H1 (cell line): ENCODE results near the gene UNC80. TPM values are rescaled to one million over a fixed set of nuclear protein-coding genes. Genes with fewer than 3 reads are reported as not detected.

Experiments used
- CTCF ChIA-PET: fragments of 300-600 bp; sonication (Branson Sonifier 250); formaldehyde crosslinking; loops from one replicate; lab custom pipeline; 2021; ENCODE audit not compliant: partially characterized antibody; lab: Charles Lee
- POLR2A ChIA-PET: fragments of 300-600 bp; sonication (Branson Sonifier 250); formaldehyde crosslinking; loops from one replicate; lab custom pipeline; 2021; ENCODE audit warnings: inconsistent platforms; ENCODE audit not compliant: partially characterized antibody; lab: Charles Lee
- DNase-seq, 2 experiments: peaks; one replicate each; pipeline versions ENCODE4 v3.0.0 to v3.0.0-alpha.2; 2010 to 2022; ENCODE audit warnings: low spot score in 2 of 2, low read depth in 1 of 2, mixed read lengths in 1 of 2
- FAIRE-seq: peaks from 2 replicates; lab custom pipeline; 2011; peaks lifted over from hg19 to GRCh38; lab: Jason Lieb, UNC
- H2AFZ ChIP-seq: 2 replicates; pipeline ENCODE4 v1.8.1; 2012; ENCODE audit warnings: low read length, inconsistent platforms
- H2AK5ac ChIP-seq: 2 replicates; pipeline ENCODE4 v1.6.1; 2013; ENCODE audit warnings: low read depth, low read length
- H2BK120ac ChIP-seq: replicated peaks from 2 replicates; pipeline ENCODE3; 2013; ENCODE audit warnings: low read depth, low read length, inconsistent platforms
- H2BK12ac ChIP-seq: 2 replicates; pipeline ENCODE4 v1.6.1; 2013; ENCODE audit warnings: low read depth, low read length
- H2BK15ac ChIP-seq: 2 replicates; pipeline ENCODE4 v1.6.1; 2013; ENCODE audit warnings: low read length
- H2BK20ac ChIP-seq: 2 replicates; pipeline ENCODE4 v1.6.1; 2013; ENCODE audit warnings: low read length
- H2BK5ac ChIP-seq: 2 replicates; pipeline ENCODE4 v1.6.1; 2013; ENCODE audit warnings: low read depth, low read length
- H3K14ac ChIP-seq: 2 replicates; pipeline ENCODE4 v1.6.1; 2013; ENCODE audit warnings: inconsistent platforms; ENCODE audit not compliant: insufficient read length
- H3K18ac ChIP-seq: 2 replicates; pipeline ENCODE4 v1.6.1; 2013; ENCODE audit warnings: low read length; ENCODE audit errors: extremely low read depth
- H3K23ac ChIP-seq: 2 replicates; pipeline ENCODE4 v1.6.1; 2013; ENCODE audit warnings: inconsistent platforms; ENCODE audit not compliant: insufficient read length
- H3K23me2 ChIP-seq: 2 replicates; pipeline ENCODE4 v1.6.1; 2013; ENCODE audit warnings: low read depth, low read length
- H3K27ac ChIP-seq: 2 replicates; pipeline ENCODE4 v1.6.1; 2011; ENCODE audit warnings: low read depth, low read length, inconsistent platforms
- H3K27me3 ChIP-seq, 4 experiments: replicated peaks in 1 of 4; 1 replicate in 1 of 4; 2 replicates in 3 of 4; pipeline versions ENCODE4 v1.6.1 to v1.8.1; 2011 to 2013; ENCODE audit warnings: low read length in 3 of 4, mild to moderate bottlenecking in 3 of 4, inconsistent platforms in 2 of 4, mixed read lengths in 2 of 4, moderate library complexity in 1 of 4; ENCODE audit not compliant: control insufficient read depth in 3 of 4, insufficient read depth in 3 of 4; ENCODE audit errors: extremely low read depth in 1 of 4
- H3K36me3 ChIP-seq, 4 experiments: 2 replicates each; pipeline versions ENCODE4 v1.6.1 to v1.8.1; 2011 to 2013; ENCODE audit warnings: mild to moderate bottlenecking in 4 of 4, low read length in 3 of 4, moderate library complexity in 2 of 4, control low read depth in 1 of 4, inconsistent platforms in 1 of 4; ENCODE audit not compliant: insufficient read depth in 4 of 4, control insufficient read depth in 2 of 4
- H3K4ac ChIP-seq: replicated peaks from 2 replicates; pipeline ENCODE3; 2013; ENCODE audit warnings: low read length, low read depth, mixed read lengths, inconsistent platforms; ENCODE audit not compliant: insufficient read length
- H3K4me1 ChIP-seq, 4 experiments: replicated peaks in 1 of 4; 1 replicate in 1 of 4; 2 replicates in 3 of 4; pipeline versions ENCODE4 v1.6.1 to v1.8.1; 2011 to 2013; ENCODE audit warnings: low read length in 3 of 4, inconsistent platforms in 2 of 4, mixed read lengths in 1 of 4; ENCODE audit not compliant: insufficient read depth in 4 of 4, control insufficient read depth in 3 of 4
- H3K4me2 ChIP-seq, 2 experiments: 2 replicates each; pipeline versions ENCODE4 v1.6.1 to v1.8.1; 2011 to 2013; ENCODE audit warnings: low read depth in 2 of 2, low read length in 2 of 2, control low read depth in 1 of 2, inconsistent platforms in 1 of 2, mild to moderate bottlenecking in 1 of 2; ENCODE audit not compliant: insufficient read depth in 1 of 2
- H3K4me3 ChIP-seq, 4 experiments: fragments of 200-600, 300-600 bp in 1 of 4; sonication (generic), shearing (Covaris generic), sonication (Bioruptor Twin) in 1 of 4; 2 replicates each; pipeline versions ENCODE4 v1.5.1 to v1.8.1; 2011 to 2016; ENCODE audit warnings: low read length in 4 of 4, low read depth in 3 of 4, control low read depth in 2 of 4, inconsistent platforms in 2 of 4, mild to moderate bottlenecking in 2 of 4, mixed read lengths in 1 of 4, moderate library complexity in 1 of 4; ENCODE audit not compliant: insufficient read depth in 2 of 4; ENCODE audit errors: extremely low read depth in 1 of 4
- H3K56ac ChIP-seq: replicated peaks from 2 replicates; pipeline ENCODE3; 2013; ENCODE audit warnings: low read depth, mild to moderate bottlenecking, mixed read lengths, low read length, inconsistent platforms; ENCODE audit not compliant: insufficient read length
- H3K79me1 ChIP-seq: 2 replicates; pipeline ENCODE4 v1.6.1; 2013; ENCODE audit warnings: low read depth, low read length, control low read depth
- H3K79me2 ChIP-seq, 2 experiments: 2 replicates each; pipeline versions ENCODE4 v1.6.1 to v1.8.1; 2012 to 2013; ENCODE audit warnings: low read length in 2 of 2, mild to moderate bottlenecking in 2 of 2, inconsistent platforms in 1 of 2; ENCODE audit not compliant: insufficient read depth in 2 of 2, control insufficient read depth in 1 of 2
- H3K9ac ChIP-seq, 4 experiments: replicated peaks in 1 of 4; 1 replicate in 1 of 4; 2 replicates in 3 of 4; pipeline versions ENCODE4 v1.6.1 to v1.8.1; 2011 to 2013; ENCODE audit warnings: low read depth in 3 of 4, low read length in 3 of 4, control low read depth in 2 of 4, mild to moderate bottlenecking in 2 of 4, moderate library complexity in 2 of 4, inconsistent platforms in 1 of 4; ENCODE audit errors: extremely low read depth in 1 of 4
- H3K9me3 ChIP-seq, 2 experiments: 2 replicates each; pipeline versions ENCODE4 v1.6.1 to v1.8.1; 2012 to 2013; ENCODE audit warnings: mild to moderate bottlenecking in 2 of 2, moderate library complexity in 2 of 2, control low read depth in 1 of 2, inconsistent platforms in 1 of 2, low read depth in 1 of 2, low read length in 1 of 2, mixed read lengths in 1 of 2; ENCODE audit not compliant: insufficient read depth in 2 of 2
- H4K20me1 ChIP-seq, 2 experiments: replicated peaks in 1 of 2; 2 replicates each; pipeline versions ENCODE3 to v1.8.1; 2011 to 2013; ENCODE audit warnings: inconsistent platforms in 2 of 2, low read length in 2 of 2, mild to moderate bottlenecking in 1 of 2; ENCODE audit not compliant: insufficient read depth in 2 of 2, control insufficient read depth in 1 of 2
- H4K5ac ChIP-seq: 2 replicates; pipeline ENCODE4 v1.6.1; 2013; ENCODE audit warnings: low read length, low read depth, mixed read lengths, inconsistent platforms; ENCODE audit not compliant: insufficient read length
- H4K8ac ChIP-seq: 2 replicates; pipeline ENCODE4 v1.8.0; 2013; ENCODE audit warnings: mild to moderate bottlenecking, moderate library complexity, low read length, inconsistent platforms; ENCODE audit not compliant: insufficient read depth; ENCODE audit errors: extremely low read depth
- H4K91ac ChIP-seq: replicated peaks from 2 replicates; pipeline ENCODE3; 2013; ENCODE audit warnings: low read length, mixed read lengths, inconsistent platforms; ENCODE audit not compliant: insufficient read length
- GABPA ChIP-seq: IDR thresholded peaks from 2 replicates; pipeline ENCODE4 v1.6.1; 2011; ENCODE audit warnings: mild to moderate bottlenecking, low read length, moderate library complexity, borderline replicate concordance; ENCODE audit not compliant: insufficient read depth
- JUN ChIP-seq: IDR thresholded peaks from 2 replicates; pipeline ENCODE4 v1.6.1; 2011; ENCODE audit warnings: low read depth, mild to moderate bottlenecking, improper control_type of control experiment, low read length
- KDM1A ChIP-seq: fragments of 200-600, 300-600 bp; sonication (generic); IDR thresholded peaks from 2 replicates; pipeline ENCODE4 v1.7.1; 2016; ENCODE audit warnings: mild to moderate bottlenecking, low read length, borderline replicate concordance
- POLR2AphosphoS5 ChIP-seq: IDR thresholded peaks from 2 replicates; pipeline ENCODE4 v1.6.1; 2011; ENCODE audit warnings: low read depth, low read length
- RBBP5 ChIP-seq: IDR thresholded peaks from 2 replicates; pipeline ENCODE4 v1.7.1; 2012; ENCODE audit warnings: low read depth, mild to moderate bottlenecking, inconsistent platforms, low read length, moderate library complexity, borderline replicate concordance
- RXRA ChIP-seq: IDR thresholded peaks from 2 replicates; pipeline ENCODE4 v1.6.1; 2011; ENCODE audit warnings: low read depth, mild to moderate bottlenecking, low read length, moderate library complexity; ENCODE audit not compliant: insufficient read depth
- SAP30 ChIP-seq: fragments of 300-600 bp; sonication (generic); IDR thresholded peaks from 2 replicates; pipeline ENCODE4 v1.7.1; 2012; ENCODE audit warnings: low read length, moderate library complexity, mild to moderate bottlenecking, inconsistent platforms; ENCODE audit not compliant: insufficient read depth, insufficient replicate concordance
- SIRT6 ChIP-seq: IDR thresholded peaks from one replicate; pipeline ENCODE4 v1.7.1; 2012; ENCODE audit warnings: low read length, inconsistent platforms
- TCF12 ChIP-seq: IDR thresholded peaks from 2 replicates; pipeline ENCODE4 v1.6.1; 2011; ENCODE audit warnings: low read depth, mild to moderate bottlenecking, low read length
- WGBS, 2 experiments: shearing (Covaris generic) in 1 of 2; methylation state at CpG; one replicate each; pipeline versions ENCODE4 v1.1.6 to v1.1.7; 2013 to 2015; ENCODE audit warnings: low lambda C conversion rate in 2 of 2, mixed read lengths in 2 of 2, inconsistent platforms in 1 of 2, low coverage in 1 of 2, missing lambda C conversion rate in 1 of 2; ENCODE audit not compliant: insufficient replicate concordance in 2 of 2, insufficient coverage in 1 of 2, insufficient read length in 1 of 2; ENCODE audit errors: extremely low coverage in 1 of 2, missing lambda C conversion rate in 1 of 2; 5-methylcytosine and 5-hydroxymethylcytosine counted together
- polyA plus RNA-seq, 7 experiments: library from polyadenylated mRNA; depleted of rRNA in 3 of 7; stranded (reverse) in 5 of 7; unstranded in 2 of 7; fragments of >200 nt in 5 of 7; fragments of 200-250 nt in 2 of 7; gene quantifications; 1 replicate in 5 of 7; 2 replicates in 1 of 7; 4 replicates in 1 of 7; pipeline versions ENCODE4 v1.2.1 to v1.2.3, GENCODE V29; 2011 to 2013; ENCODE audit warnings: missing spikeins in 2 of 7, mixed read lengths in 2 of 7
- total RNA-seq: library from RNA; stranded (reverse); fragmentation: NEBNext Ultra II Directional; extraction: Animal tissue kit (Norgen Biotek cat#: 25700); gene quantifications from 2 replicates; pipeline ENCODE4 v1.2.1, GENCODE V29; 2021

Gene UNC80
- total and polyA plus RNA-seq, 2 of the 8 experiments (the other 6 are each of a cell fraction or from before 2014, with no cell fraction given), result 0.53 to 0.56 TPM

GRCh38 chr2:209876211-209876610 is 104.6 kb downstream of the UNC80 start:
- ChIA-PET CTCF (interaction anchor here (0.9 kb wide), 1 partner anchor 9 kb away, joined by 3 read pairs; no protein-coding TSS in a partner anchor), POLR2A (no interaction called here)
- no peak overlapping the region for H2AFZ ChIP-seq
- no peaks in the 10 kb centered on the region for H3K79me2 ChIP-seq
- no peak overlapping the region for H4K91ac ChIP-seq
- no peak overlapping the region for H2BK120ac ChIP-seq
- no peak overlapping the region for H3K14ac ChIP-seq
- H3K23ac ChIP-seq, result no peak overlapping the region
- H3K9ac ChIP-seq, result no peak overlapping the region
- 81% methylated on average over 1 of the region's 1 CpG; no CpG with 5 or more reads in 1 of the 2 experiments for WGBS, 2 experiments
- no peak overlapping the region for H3K4me2 ChIP-seq
- no peak overlapping the region for H4K8ac ChIP-seq
- TF ChIP-seq TCF12 (no peak), SAP30 (no peak), RXRA (no peak), POLR2AphosphoS5 (no peak), RBBP5 (no peak), KDM1A (no peak), JUN (no peak), GABPA (no peak), SIRT6 (no peak)
- no peak overlapping the region for H3K18ac ChIP-seq
- H3K27ac ChIP-seq, result no peak overlapping the region
- H3K56ac ChIP-seq, result no peak overlapping the region
- no peak for DNase-seq
- no peak for FAIRE-seq
- no peaks in the 10 kb centered on the region for H4K20me1 ChIP-seq
- no peak overlapping the region for H2BK15ac ChIP-seq
- no peaks in the 10 kb centered on the region for H3K79me1 ChIP-seq
- peaks cover 0 to 2% (median 0%) of the 10 kb centered on the region in 4 experiments; a peak in 1 of 7 replicates for H3K4me1 ChIP-seq
- no peaks in the 10 kb centered on the region for H3K9me3 ChIP-seq
- no peaks in the 10 kb centered on the region for H3K23me2 ChIP-seq
- H3K4me3 ChIP-seq, result no peak overlapping the region
- no peak overlapping the region for H2BK20ac ChIP-seq
- H2AK5ac ChIP-seq, result no peak overlapping the region
- H3K27me3 ChIP-seq, result no peaks in the 10 kb centered on the region
- no peaks in the 10 kb centered on the region for H3K36me3 ChIP-seq
- no peak overlapping the region for H4K5ac ChIP-seq
- H2BK5ac ChIP-seq, result no peak overlapping the region
- no peak overlapping the region for H3K4ac ChIP-seq
- no peak overlapping the region for H2BK12ac ChIP-seq
